ENCODE data around the gene LEAP2. TPM values are rescaled to one million over a fixed set of nuclear protein-coding genes. Genes with fewer than 3 reads are reported as not detected.

The LEAP2 gene
- total RNA-seq, 4 donors from 2014 or later, result 0.21 to 9.1 (median 1.7) TPM

- TF ChIP-seq EP300 (IDR thresholded peaks at IDR 0.05) (no peak), POLR2A (IDR thresholded peaks at IDR 0.05) (no peak), CTCF (IDR thresholded peaks at IDR 0.05) (no peak), POLR2AphosphoS5 (IDR thresholded peaks at IDR 0.05) (no peak)
- peak in 1 of 2 donors; percentile 37 for DNase-seq (ENCODE audit: low spot score in 2 of 2)
- 83% methylated on average over 6 of the region's 6 CpGs for WGBS
- H3K9me3 ChIP-seq, result no peaks in the 10 kb centered on the region
- no peak overlapping the region for H3K27ac ChIP-seq
- no peaks in the 10 kb centered on the region for H3K36me3 ChIP-seq
- peaks cover 19% of the 10 kb centered on the region for H3K27me3 ChIP-seq
- H3K4me1 ChIP-seq, result peaks cover 33% of the 10 kb centered on the region
- no peak overlapping the region for H3K4me3 ChIP-seq
These were observed 46.9 kb upstream of the LEAP2 start for GRCh38 chr5:132826424-132827082.

- H3K9me3 ChIP-seq, result no peaks in the 10 kb centered on the region
- no peak overlapping the region for H3K4me3 ChIP-seq
- DNase-seq (ENCODE audit: low spot score in 2 of 2), result peak in 1 of 2 donors; percentile 6
- H3K27ac ChIP-seq, result no peak overlapping the region
- peaks cover 28% of the 10 kb centered on the region for H3K4me1 ChIP-seq
- H3K36me3 ChIP-seq, result no peaks in the 10 kb centered on the region
- 100% methylated on average over 3 of the region's 4 CpGs for WGBS
- TF ChIP-seq POLR2A (IDR thresholded peaks at IDR 0.05) (no peak), POLR2AphosphoS5 (IDR thresholded peaks at IDR 0.05) (no peak), EP300 (IDR thresholded peaks at IDR 0.05) (no peak), CTCF (IDR thresholded peaks at IDR 0.05) (no peak)
- H3K27me3 ChIP-seq, result peaks cover 19% of the 10 kb centered on the region
These were observed 45.4 kb upstream of the LEAP2 start for GRCh38 chr5:132827943-132828673.

- TF ChIP-seq EP300 (IDR thresholded peaks at IDR 0.05), result no peak
- TF ChIP-seq CTCF (IDR thresholded peaks at IDR 0.05), result no peak
- TF ChIP-seq POLR2A (IDR thresholded peaks at IDR 0.05), result no peak
- no peak for TF ChIP-seq POLR2AphosphoS5 (IDR thresholded peaks at IDR 0.05)
- H3K4me1 ChIP-seq, result peaks cover 26% of the 10 kb centered on the region
- H3K4me3 ChIP-seq, result peak overlapping the region; percentile 87
These were observed 44.5 kb upstream of the LEAP2 start for GRCh38 chr5:132828846-132829494.

GRCh38 chr5:132829742-132830435 lies 43.6 kb upstream of the LEAP2 start:
- no peak for TF ChIP-seq EP300 (IDR thresholded peaks at IDR 0.05)
- TF ChIP-seq POLR2AphosphoS5 (IDR thresholded peaks at IDR 0.05), result no peak
- peak; percentile 60 to 93 for TF ChIP-seq CTCF (IDR thresholded peaks at IDR 0.05)
- TF ChIP-seq POLR2A (IDR thresholded peaks at IDR 0.05), result no peak
- Histone ChIP-seq H3K36me3 (no peaks in the 10 kb centered on the region), H3K27ac (peak overlapping the region; percentile 74), H3K9me3 (no peaks in the 10 kb centered on the region), H3K27me3 (peaks cover 16% of the 10 kb centered on the region), H3K4me1 (peaks cover 26% of the 10 kb centered on the region), H3K4me3 (peak overlapping the region; percentile 87)
- 23% methylated on average over 8 of the region's 75 CpGs for WGBS
- DNase-seq (ENCODE audit: low spot score in 2 of 2), result peak; percentile 81 to 89

More at GRCh38 chr5:132828846-132829494, 44.5 kb upstream of the LEAP2 start:
- H3K9me3 ChIP-seq, result no peaks in the 10 kb centered on the region
- H3K36me3 ChIP-seq, result no peaks in the 10 kb centered on the region
- peak in 1 of 2 donors; percentile 58 for DNase-seq (ENCODE audit: low spot score in 2 of 2)
- 84% methylated on average over 4 of the region's 4 CpGs for WGBS
- peaks cover 16% of the 10 kb centered on the region for H3K27me3 ChIP-seq
- H3K27ac ChIP-seq, result no peak overlapping the region
